T-helper 1 cell treated with Interleukin-12 subunit alpha and Interleukin-12 subunit beta and Interleukin-4 antibody, amounts not matched to agents 30 ng/mL and 1 ng/mL, for 36 hours (primary cell): ENCODE measurements around the gene MAFF. TPM values are rescaled to one million over a fixed set of nuclear protein-coding genes. Genes with fewer than 3 reads are reported as not detected.
"Not testable (repeated sequence)": the region's sequence is repeated elsewhere in the genome, so short reads cannot be mapped to it uniquely, and the experiment has no call there.

Experiments
- intact Hi-C: fragments of 100-400 bp; cut with micrococcal nuclease; formaldehyde crosslinking; loops from one replicate; pipeline ENCODE4 v1.15.1; 2024
- total RNA-seq: library from RNA; stranded (reverse); gene quantifications from 2 replicates; pipeline ENCODE4 v1.2.3, GENCODE V29; 2022

The MAFF gene
- total RNA-seq, result 5.2 and 6.3 TPM in 2 replicates

- intact Hi-C loops, result loop anchor here (1.0 to 5.0 kb wide), 10 partner anchors 22 to 595 kb away; partner anchors contain the start of genes BAIAP2L2, C22orf23, CSNK1E and DDX17
These were observed at the start of gene MAFF for GRCh38 chr22:38201711-38202436. Gene MAFF, plus strand, starts transcription at chr22:38201994. Its CDS starts 11,860 bp downstream, at chr22:38213854.

- intact Hi-C loops, result no loop called here
These were observed 47.8 kb upstream of the MAFF start for GRCh38 chr22:38153821-38154562.

GRCh38 chr22:38154563-38154915 is 47.3 kb upstream of the MAFF start:
- intact Hi-C loops, result not testable (repeated sequence)

GRCh38 chr22:38155703-38156102 is 46.1 kb upstream of the MAFF start:
- intact Hi-C loops, result no loop called here

GRCh38 chr22:38162881-38163843 is 38.6 kb upstream of the MAFF start:
- intact Hi-C loops, result no loop called here

GRCh38 chr22:38163844-38164550 is 37.8 kb upstream of the MAFF start:
- intact Hi-C loops, result no loop called here

- intact Hi-C loops, result no loop called here
These were observed 37.3 kb upstream of the MAFF start for GRCh38 chr22:38164551-38164918.

- intact Hi-C loops, result no loop called here
These were observed 35.7 kb upstream of the MAFF start for GRCh38 chr22:38165922-38166593.

GRCh38 chr22:38167988-38168407 is 33.8 kb upstream of the MAFF start:
- intact Hi-C loops, result no loop called here

GRCh38 chr22:38169116-38169515 is 32.7 kb upstream of the MAFF start:
- intact Hi-C loops, result no loop called here

GRCh38 chr22:38170469-38170868 is 31.3 kb upstream of the MAFF start:
- intact Hi-C loops, result no loop called here

GRCh38 chr22:38171927-38172831 is 29.6 kb upstream of the MAFF start:
- intact Hi-C loops, result no loop called here

- intact Hi-C loops, result no loop called here
These were observed 28.8 kb upstream of the MAFF start for GRCh38 chr22:38172832-38173640.

GRCh38 chr22:38173641-38173906 is 28.2 kb upstream of the MAFF start:
- intact Hi-C loops, result no loop called here

GRCh38 chr22:38174626-38175025 is 27.2 kb upstream of the MAFF start:
- intact Hi-C loops, result no loop called here

GRCh38 chr22:38175206-38176118 is 26.3 kb upstream of the MAFF start:
- intact Hi-C loops, result no loop called here

- intact Hi-C loops, result no loop called here
These were observed 25.5 kb upstream of the MAFF start for GRCh38 chr22:38176170-38176741.
